Measurements from ENCODE around the gene OVOL2.

DNA sequence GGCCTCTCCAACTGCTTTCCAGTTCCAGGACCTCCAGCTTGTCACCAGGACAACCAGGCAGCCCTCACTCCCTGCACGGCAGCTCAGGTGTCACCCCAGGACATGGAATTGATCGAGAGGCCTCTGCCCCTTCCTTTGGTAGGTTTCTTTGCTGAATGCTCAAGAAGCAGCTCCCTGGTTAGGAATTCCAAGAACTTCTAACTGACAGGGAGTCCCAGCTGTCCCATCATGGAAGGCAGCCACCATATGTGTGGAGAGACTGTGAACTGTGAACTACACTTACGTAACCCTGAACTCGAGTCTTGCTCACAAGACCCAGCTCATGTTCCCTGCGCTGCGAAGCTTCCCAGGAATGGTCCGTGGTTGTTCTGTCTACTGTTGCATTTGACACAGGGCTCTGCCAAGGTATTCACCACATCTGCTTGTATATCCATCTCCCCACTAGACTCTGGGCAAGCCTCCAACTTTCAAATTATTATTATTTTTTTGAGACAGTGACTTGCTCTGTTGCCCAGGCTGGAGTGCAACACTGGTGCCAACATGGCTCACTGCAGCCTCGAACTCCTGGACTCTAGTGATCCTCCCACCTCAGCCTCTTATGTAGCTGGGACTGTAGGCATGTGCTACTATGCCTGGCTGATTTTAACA, 53.2 kb downstream of the OVOL2 start:
- no peak for TF ChIP-seq CTCF (IDR thresholded peaks at IDR 0.05)
- no peak for TF ChIP-seq POLR2A (IDR thresholded peaks at IDR 0.05)
